CD4-positive, alpha-beta T cell (primary cell): ENCODE measurements around the gene HERC6. TPM values are rescaled to one million over a fixed set of nuclear protein-coding genes. Genes with fewer than 3 reads are reported as not detected.

Experiments
- ATAC-seq: fragments of 200-7000 bp; cut with Tn5 transposase; one replicate; pipeline ENCODE4 v1.10.0; 2022; ENCODE audit warnings: mild to moderate bottlenecking; ENCODE audit not compliant: poor library complexity
- CTCF ChIA-PET: fragments of 350-600 bp; sonication (Branson Sonifier 250); formaldehyde crosslinking; loops from one replicate; lab custom pipeline; 2021; ENCODE audit warnings: antibody characterized with exemption, inconsistent platforms; lab: Charles Lee
- POLR2A ChIA-PET: fragments of 350-600 bp; sonication (Branson Sonifier 250); formaldehyde crosslinking; loops from one replicate; lab custom pipeline; 2021; ENCODE audit warnings: antibody characterized with exemption, inconsistent platforms; lab: Charles Lee
- DNase-seq, 14 experiments: peaks; one replicate each; pipeline ENCODE4 v3.0.0-alpha.2; 2013 to 2020; ENCODE audit warnings: mixed read lengths in 2 of 14
- H3K27ac ChIP-seq, 2 donors: one replicate each; pipeline versions ENCODE4 v1.5.1 to v1.7.0; 2013; ENCODE audit warnings: low read length in 2 of 2, low read depth in 1 of 2, mild to moderate bottlenecking in 1 of 2
- H3K27me3 ChIP-seq, 2 experiments: 1 replicate in 1 of 2; 2 replicates in 1 of 2; pipeline versions ENCODE4 v1.6.1 to v1.7.0; 2013; ENCODE audit warnings: low read length in 2 of 2, control low read depth in 1 of 2, mild to moderate bottlenecking in 1 of 2, moderate library complexity in 1 of 2; ENCODE audit not compliant: insufficient read depth in 2 of 2, control insufficient read depth in 1 of 2
- H3K36me3 ChIP-seq: one replicate; pipeline ENCODE4 v1.6.1; 2013; ENCODE audit warnings: low read length, control low read depth; ENCODE audit not compliant: insufficient read depth
- H3K4me1 ChIP-seq: one replicate; pipeline ENCODE4 v1.6.1; 2013; ENCODE audit warnings: low read length, control low read depth; ENCODE audit not compliant: insufficient read depth
- H3K4me3 ChIP-seq: one replicate; pipeline ENCODE4 v1.5.1; 2013; ENCODE audit warnings: mild to moderate bottlenecking, low read length, moderate library complexity
- H3K9me3 ChIP-seq, 2 experiments: 1 replicate in 1 of 2; 2 replicates in 1 of 2; pipeline versions ENCODE4 v1.6.1 to v1.7.0; 2013; ENCODE audit warnings: low read length in 2 of 2, mild to moderate bottlenecking in 2 of 2, control low read depth in 1 of 2, moderate library complexity in 1 of 2; ENCODE audit not compliant: control insufficient read depth in 1 of 2, insufficient read depth in 1 of 2
- H3K27ac Mint-ChIP-seq: one replicate; pipeline ENCODE4 v1.8.0; 2020; ENCODE audit warnings: mixed read lengths
- H3K27me3 Mint-ChIP-seq: one replicate; pipeline ENCODE4 v1.8.0; 2021; ENCODE audit warnings: mixed read lengths
- H3K36me3 Mint-ChIP-seq: one replicate; pipeline ENCODE4 v1.8.0; 2021; ENCODE audit warnings: low read depth, mixed read lengths
- H3K4me1 Mint-ChIP-seq: one replicate; pipeline ENCODE4 v1.8.0; 2021; ENCODE audit warnings: low read depth, mixed read lengths
- H3K4me3 Mint-ChIP-seq: one replicate; pipeline ENCODE4 v1.8.0; 2020; ENCODE audit warnings: mild to moderate bottlenecking, mixed read lengths
- H3K9me3 Mint-ChIP-seq: one replicate; pipeline ENCODE4 v1.8.0; 2020; ENCODE audit warnings: mixed read lengths
- CTCF ChIP-seq: fragments of 200-600 bp; IDR thresholded peaks from one replicate; pipeline ENCODE4 v1.8.0; 2022; ENCODE audit warnings: antibody characterized with exemption, mild to moderate bottlenecking
- intact Hi-C, 2 experiments: fragments of 100-400 bp; cut with DNase I in 1 of 2; cut with micrococcal nuclease in 1 of 2; formaldehyde crosslinking; loops; one replicate each; pipeline versions ENCODE4 v1.15.1 to v1.9.0; 2023 to 2025; cut with DNase I, micrococcal nuclease
- total RNA-seq, 174 experiments: library from RNA in 2 of 174; stranded (reverse) in 2 of 174; gene quantifications; one replicate each; pipeline ENCODE4 v1.2.3 and lab custom pipeline; 2021 to 2026

The HERC6 gene
- total RNA-seq, 2 experiments from 2014 or later = 9.5 to 10.6 TPM

- CTCF ChIA-PET = no interaction called here
- no peak for DNase-seq
These were observed 70.2 kb downstream of the HERC6 start for GRCh38 chr4:88448889-88449288.

GRCh38 chr4:88449290-88449689 lies 70.6 kb downstream of the HERC6 start:
- Histone ChIP-seq H3K9me3 (no peaks in the 10 kb centered on the region), H3K36me3 (no peaks in the 10 kb centered on the region), H3K4me3 (no peak overlapping the region), H3K27ac (no peak overlapping the region), H3K27me3 (no peaks in the 10 kb centered on the region), H3K4me1 (no peaks in the 10 kb centered on the region)
- no peaks in the 10 kb centered on the region for H3K27me3 Mint-ChIP-seq
- no peak overlapping the region for H3K27ac Mint-ChIP-seq
- intact Hi-C loops = no loop called here
- CTCF ChIA-PET = no interaction called here
- no peaks in the 10 kb centered on the region for H3K36me3 Mint-ChIP-seq
- ATAC-seq = no peak
- no peak overlapping the region for H3K4me3 Mint-ChIP-seq
- DNase-seq = no peak
- no peaks in the 10 kb centered on the region for H3K4me1 Mint-ChIP-seq
- POLR2A ChIA-PET = interaction anchor here (1.4 to 3.4 kb wide), 3 partner anchors 8 to 165 kb away, joined by 3 to 14 read pairs (median 13); partner anchors contain the start of genes HERC5 and PPM1K
- no peak for TF ChIP-seq CTCF
- no peaks in the 10 kb centered on the region for H3K9me3 Mint-ChIP-seq

More at GRCh38 chr4:88448889-88449288, 70.2 kb downstream of the HERC6 start:
- H3K27me3 ChIP-seq = no peaks in the 10 kb centered on the region
- Mint-ChIP-seq H3K4me3 (no peak overlapping the region), H3K9me3 (no peaks in the 10 kb centered on the region), H3K4me1 (no peaks in the 10 kb centered on the region), H3K36me3 (no peaks in the 10 kb centered on the region), H3K27ac (no peak overlapping the region), H3K27me3 (no peaks in the 10 kb centered on the region)
- intact Hi-C loops = no loop called here
- no peak for ATAC-seq
- POLR2A ChIA-PET = interaction anchor here (1.4 to 3.4 kb wide), 3 partner anchors 8 to 165 kb away, joined by 3 to 14 read pairs (median 13); partner anchors contain the start of genes HERC5 and PPM1K
- no peaks in the 10 kb centered on the region for H3K9me3 ChIP-seq
- no peak overlapping the region for H3K4me3 ChIP-seq
- no peaks in the 10 kb centered on the region for H3K36me3 ChIP-seq
- no peak for TF ChIP-seq CTCF
- H3K27ac ChIP-seq = no peak overlapping the region
- no peaks in the 10 kb centered on the region for H3K4me1 ChIP-seq

GRCh38 chr4:88451205-88451604 lies 72.6 kb downstream of the HERC6 start:
- peaks cover 13% of the 10 kb centered on the region for H3K4me1 ChIP-seq
- intact Hi-C loops = loop anchor here in 1 of 2 experiments (10.0 kb wide), 1 partner anchor 1516 kb away; the partner anchor contains the start of gene AFF1
- DNase-seq (no peak), ATAC-seq (no peak)
- no peak overlapping the region for H3K4me3 Mint-ChIP-seq
- no peak overlapping the region for H3K27ac ChIP-seq
- no peaks in the 10 kb centered on the region for H3K9me3 ChIP-seq
- H3K4me3 ChIP-seq = no peak overlapping the region
- H3K27ac Mint-ChIP-seq = no peak overlapping the region
- peaks cover 4% of the 10 kb centered on the region for H3K36me3 Mint-ChIP-seq
- TF ChIP-seq CTCF = no peak
- ChIA-PET CTCF (no interaction called here), POLR2A (interaction anchor here (1.3 kb wide), 1 partner anchor 167 kb away, joined by 4 read pairs; the partner anchor contains the start of gene PPM1K)
- H3K9me3 Mint-ChIP-seq = no peaks in the 10 kb centered on the region
- H3K36me3 ChIP-seq = no peaks in the 10 kb centered on the region
- H3K27me3 ChIP-seq = no peaks in the 10 kb centered on the region
- no peaks in the 10 kb centered on the region for H3K27me3 Mint-ChIP-seq
- peaks cover 8% of the 10 kb centered on the region for H3K4me1 Mint-ChIP-seq
